Right hindlimb (tissue), 1 donor: Measurements from ENCODE around the gene VPS26A.
A peak's percentile ranks its signal among the peaks of the same experiment; 100 is the strongest.
"Not testable (repeated sequence)": the region's sequence is repeated elsewhere in the genome, so short reads cannot be mapped to it uniquely, and the experiment has no call there.

ENCODE experiments used
- DNase-seq: peaks from one replicate; pipeline ENCODE4 v3.0.0-alpha.2; 2018

Gene VPS26A

DNA sequence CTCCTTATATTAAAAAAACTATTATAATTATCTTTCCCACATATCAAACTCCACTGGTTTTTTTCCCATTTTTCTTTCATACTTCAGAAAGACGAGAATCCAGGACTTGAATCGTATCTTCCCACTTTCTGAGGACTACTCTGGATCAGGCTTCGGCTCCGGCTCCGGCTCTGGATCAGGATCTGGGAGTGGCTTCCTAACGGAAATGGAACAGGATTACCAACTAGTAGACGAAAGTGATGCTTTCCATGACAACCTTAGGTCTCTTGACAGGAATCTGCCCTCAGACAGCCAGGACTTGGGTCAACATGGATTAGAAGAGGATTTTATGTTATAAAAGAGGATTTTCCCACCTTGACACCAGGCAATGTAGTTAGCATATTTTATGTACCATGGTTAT, 20.2 kb upstream of the VPS26A start:
- DNase-seq: no peak

DNA sequence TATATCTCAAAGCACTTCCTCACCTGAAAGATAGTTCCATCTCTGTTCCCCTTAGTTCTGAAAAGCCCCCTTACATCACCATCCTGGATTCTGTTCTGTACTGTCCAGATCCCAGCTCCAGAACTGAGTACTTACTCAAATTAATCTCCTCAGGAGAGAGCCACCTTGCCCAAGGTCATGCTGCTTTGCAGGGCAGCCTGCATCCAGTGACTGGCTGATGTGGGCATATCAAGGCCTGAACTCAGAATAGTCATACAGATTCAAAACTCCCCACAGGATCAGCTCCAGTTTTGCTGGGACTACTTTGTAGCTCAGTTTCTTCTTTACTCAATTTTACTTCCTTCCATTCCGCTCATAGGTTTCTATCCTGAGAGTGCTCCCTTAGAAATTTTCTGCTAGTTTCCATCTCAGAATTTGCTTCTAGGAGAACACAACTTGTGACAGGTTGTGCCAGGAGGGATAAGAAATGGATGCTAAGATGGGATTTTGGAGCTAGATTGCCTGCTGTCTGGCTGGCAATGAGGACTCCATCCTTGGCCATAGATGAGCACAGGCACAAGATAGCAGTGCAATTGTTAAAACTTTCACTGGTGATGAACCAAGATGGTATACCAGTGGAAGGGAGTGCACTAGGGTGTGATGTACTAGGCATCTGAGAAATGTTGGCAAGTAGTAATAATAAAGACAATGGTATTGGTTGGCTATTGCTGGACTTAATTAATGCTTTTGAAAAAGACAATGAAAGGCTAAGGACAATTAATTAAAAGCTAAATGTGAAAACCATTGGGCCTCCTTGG, 18.8 kb upstream of the VPS26A start:
- DNase-seq: no peak

DNA sequence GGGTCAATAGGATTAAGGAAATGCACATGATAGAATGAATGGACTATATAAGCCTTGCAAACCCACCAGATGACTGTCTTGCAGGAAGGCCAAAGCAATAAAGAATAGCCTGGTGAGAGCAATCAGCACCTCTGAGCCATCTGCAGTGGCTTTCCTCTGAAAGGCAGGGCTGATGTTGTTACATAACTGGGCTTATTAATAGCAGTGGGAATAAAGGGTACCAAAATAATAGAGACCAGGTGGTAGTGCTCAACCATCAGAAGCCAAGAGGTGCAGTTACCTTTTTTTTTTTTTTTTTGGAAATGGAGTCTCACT, 16.8 kb upstream of the VPS26A start:
- no peak for DNase-seq

DNA sequence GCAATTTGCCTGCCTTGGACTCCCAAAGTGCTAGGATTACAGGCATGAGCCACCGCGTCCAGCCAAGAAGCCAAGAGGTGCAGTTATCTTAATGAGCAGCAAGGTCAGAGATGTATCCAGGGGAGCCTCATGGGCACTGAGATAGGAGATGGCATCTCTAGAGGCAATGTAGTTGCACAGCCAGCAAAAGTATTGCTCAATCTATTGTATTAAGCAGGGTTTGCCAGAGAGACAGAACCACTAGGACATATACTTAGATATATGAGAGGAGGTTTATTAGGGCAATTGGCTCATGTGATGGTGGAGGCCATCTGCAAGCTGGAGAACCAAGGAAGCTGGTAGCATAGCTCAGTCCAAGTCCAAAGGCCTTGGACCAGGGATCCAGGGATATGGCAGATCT, 16.3 kb upstream of the VPS26A start:
- no peak for DNase-seq

DNA sequence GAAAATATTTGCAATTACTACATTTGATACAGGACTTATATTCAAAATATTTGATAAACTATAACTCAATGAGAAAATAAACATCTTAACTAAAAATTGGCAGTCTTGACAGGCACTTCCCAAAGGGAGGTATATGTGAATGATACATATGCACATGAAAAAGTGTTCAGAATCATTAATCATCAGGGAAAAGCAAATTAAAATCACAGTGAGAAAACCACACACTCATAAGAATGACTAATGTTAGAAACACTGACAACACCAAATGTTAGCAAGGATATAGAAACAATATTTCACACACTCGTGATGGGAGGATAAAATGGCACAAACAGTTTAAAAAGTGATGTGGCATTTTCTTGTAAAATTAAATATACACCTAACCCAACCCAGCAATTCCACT, 4.1 kb upstream of the VPS26A start:
- no peak for DNase-seq

DNA sequence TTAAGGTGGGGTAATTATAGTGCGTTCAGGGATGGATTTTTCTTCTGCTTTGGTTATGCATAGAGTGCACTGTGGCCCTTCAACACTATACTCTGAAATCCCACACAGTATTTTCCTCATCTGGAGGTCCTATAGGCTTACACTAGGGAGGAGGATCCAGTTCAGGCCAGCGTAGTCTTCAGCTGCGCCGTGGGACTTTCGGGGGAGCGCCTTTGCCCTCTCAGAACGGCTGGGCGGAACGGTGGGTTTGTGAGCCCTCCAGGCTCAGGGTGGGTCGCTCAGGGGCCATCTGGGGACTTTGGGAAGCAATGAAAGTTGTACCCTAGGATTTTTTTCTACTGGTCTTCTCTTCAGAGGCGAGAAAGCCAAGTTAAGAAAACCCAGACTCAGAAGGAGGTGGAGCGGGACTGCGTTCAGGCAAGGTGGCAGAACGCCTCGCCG, 652 bp upstream of the VPS26A start:
- DNase-seq: no peak

DNA sequence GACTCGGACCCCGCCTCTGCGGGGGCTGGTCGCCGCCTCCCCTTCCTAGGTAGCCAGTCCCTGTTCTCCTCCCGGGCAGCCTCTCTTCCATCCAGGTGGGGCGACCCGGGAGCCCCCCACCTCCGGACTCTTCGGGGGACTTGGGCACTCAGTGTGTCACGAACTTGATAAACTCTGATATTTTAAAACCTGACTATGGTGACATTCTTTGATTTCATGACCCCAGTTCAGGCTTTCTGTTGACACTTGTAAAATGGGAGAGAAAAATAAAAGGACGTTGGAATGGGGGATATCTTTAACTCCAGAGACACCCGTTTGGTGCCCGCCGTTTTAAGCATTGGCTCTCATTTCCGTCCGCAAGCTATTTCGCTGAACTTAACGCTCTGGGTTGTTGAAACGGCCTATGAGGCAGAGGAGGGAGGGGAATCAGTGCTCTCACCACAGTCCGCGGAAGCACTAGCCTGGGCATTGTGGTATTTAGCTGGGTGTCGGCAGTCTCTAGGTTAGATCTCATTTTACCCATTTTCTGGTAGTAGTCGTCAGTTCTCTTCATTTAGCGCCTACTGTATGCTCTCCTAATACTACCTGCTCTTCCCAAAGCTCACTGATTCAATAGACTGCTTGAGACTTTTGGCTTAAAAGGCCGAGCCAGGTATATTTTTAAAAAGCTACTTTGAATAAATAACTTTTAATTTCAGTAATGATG, 738 bp downstream of the VPS26A start:
- DNase-seq: peak; percentile 50

DNA sequence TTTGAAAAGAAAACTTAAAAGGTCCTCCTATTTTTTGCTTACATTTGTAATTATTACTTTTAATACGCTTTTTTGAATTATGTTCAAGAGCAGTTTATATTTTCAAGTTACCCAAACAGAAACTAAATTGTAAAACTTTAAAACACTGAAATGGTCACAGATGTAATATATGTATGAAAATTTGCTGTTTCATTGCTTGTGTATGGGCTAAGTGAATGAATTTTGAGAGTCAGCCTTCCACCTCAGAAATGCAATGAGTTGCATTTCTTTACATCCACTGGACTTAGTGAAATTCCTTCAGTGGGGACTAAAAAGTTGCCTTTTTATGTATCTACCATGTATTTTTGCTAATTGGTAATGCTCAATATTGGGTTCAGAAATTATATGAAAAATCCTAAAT, 1.6 kb downstream of the VPS26A start:
- DNase-seq: no peak

DNA sequence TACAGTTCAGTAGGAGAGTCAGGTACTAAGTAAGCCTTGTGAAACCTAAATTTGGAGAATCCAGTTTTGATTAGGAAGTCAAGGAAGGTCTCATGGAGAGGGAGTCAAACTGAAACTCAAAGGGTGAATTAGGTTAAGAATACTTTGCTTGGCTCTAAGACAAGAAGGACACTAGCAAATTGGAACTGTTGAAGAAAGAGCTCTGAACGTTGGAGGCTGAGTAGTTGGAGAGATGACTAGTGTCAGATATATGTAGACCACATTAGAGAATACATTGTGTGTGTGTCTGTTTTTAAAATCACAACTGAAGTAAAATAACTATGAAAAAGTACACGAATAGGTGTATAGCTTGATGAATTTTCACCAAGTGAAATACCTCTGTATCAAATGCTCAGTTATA, 6.3 kb downstream of the VPS26A start:
- no peak for DNase-seq

DNA sequence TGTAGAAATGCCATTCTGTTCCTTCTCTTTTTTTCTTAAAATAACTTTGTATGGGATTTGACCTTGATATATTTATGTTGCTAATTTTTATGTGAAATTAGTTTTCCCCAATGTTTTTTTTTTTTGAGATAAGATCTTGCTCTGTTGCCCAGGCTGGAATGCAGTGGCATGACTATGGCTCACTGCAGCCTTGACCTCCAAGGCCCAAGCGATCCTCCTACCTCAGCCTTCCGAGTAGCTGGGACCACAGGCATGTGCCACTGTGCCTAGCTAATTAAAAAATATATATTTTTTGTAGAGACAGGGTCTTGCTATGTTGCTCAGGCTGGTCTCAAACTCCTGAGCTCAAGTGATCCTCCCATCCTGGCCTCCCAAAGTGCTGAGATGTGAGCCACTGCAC, 16.0 kb downstream of the VPS26A start:
- no peak for DNase-seq

DNA sequence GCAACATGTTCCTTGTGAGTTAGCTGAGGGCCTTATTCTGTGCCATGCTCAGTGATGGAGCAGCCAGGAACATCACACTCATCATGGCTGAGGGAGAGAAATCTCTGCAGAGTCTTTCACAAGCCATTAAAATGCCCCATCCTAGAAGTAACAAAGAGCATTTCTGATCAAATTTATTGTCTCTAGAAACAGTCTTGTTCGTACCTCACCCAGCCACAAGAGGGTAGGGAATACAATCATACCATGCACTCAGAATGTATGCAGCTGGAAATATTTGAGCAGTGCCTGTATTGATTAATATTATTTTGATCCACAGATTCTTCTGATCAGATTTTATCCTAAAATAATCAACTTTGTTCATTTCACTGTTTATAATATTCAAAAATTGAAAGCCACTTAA, 17.3 kb downstream of the VPS26A start:
- DNase-seq: no peak

DNA sequence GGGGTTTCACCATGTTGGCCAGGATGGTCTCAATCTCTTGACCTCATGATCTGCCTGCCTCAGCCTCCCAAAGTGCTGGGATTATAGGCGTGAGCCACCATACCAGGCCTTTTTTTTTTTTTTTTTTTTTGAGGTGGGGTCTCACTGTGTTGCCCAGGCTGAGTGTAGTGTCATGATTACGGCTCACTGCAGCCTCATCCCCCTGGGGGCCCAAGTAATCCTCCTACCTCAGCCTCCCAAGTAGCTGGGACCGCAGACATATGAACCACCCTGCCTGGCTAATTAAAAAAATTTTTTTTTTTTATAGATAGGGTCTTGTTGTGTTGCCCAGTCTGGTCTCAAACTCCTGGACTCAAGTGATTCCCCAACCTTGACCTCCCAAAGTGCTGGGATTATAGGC, 18.1 kb downstream of the VPS26A start:
- DNase-seq: not testable (repeated sequence)

DNA sequence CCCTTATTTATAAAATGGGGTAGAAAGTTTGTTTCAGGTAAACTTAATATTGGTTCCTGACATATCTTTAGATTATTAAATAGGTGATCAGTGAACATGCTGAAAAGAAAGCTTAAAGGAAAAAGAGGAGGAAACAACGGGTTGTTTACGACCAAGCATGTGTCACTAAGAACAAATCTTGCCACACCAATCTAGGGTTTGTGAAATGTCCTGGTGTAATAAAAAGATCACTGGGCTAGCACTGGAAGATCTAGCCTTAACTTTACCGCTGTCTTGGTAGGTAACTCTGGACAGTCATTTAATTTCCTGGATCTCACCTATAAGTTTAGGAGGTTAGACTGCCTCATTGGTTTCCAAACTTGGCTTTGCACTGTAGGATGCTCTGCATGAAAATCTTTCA, 19.0 kb downstream of the VPS26A start:
- DNase-seq: no peak

DNA sequence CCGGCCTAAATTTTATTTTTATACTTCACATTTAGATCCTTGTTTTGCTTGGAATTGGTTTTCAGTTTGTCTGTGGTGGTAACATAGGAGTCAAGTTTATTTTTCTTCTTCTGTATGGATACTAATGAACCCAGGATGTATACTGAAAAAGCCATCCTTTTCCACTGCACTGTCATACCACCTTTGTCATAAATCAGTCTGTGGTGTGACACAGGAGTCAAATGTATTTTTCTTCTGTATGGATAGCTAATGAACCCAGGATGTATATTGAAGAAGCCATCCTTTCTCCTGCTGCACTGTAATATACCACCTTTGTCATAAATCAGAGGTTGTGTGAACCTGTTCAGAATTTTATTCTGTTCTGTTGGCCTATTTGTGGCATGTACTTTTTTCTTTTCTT, 21.4 kb downstream of the VPS26A start:
- DNase-seq: no peak

DNA sequence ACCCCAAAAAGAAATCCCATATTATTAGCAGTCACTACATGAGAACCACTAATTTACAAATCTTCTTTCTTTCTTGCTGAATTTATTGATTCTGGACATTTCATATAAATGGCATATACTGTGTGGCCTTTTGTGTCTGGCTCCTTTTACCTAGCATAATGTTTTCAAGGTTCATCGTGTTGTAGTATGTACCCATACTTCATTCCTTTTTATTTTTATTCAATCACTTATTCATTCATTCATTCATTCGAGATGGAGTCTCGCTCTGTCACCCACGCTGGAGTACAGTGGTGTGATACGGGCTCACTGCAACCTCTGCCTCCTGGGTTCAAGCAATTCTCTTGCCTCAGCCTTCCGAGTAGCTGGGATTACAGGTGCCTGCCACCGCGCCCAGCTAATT, 21.9 kb downstream of the VPS26A start:
- DNase-seq: no peak

DNA sequence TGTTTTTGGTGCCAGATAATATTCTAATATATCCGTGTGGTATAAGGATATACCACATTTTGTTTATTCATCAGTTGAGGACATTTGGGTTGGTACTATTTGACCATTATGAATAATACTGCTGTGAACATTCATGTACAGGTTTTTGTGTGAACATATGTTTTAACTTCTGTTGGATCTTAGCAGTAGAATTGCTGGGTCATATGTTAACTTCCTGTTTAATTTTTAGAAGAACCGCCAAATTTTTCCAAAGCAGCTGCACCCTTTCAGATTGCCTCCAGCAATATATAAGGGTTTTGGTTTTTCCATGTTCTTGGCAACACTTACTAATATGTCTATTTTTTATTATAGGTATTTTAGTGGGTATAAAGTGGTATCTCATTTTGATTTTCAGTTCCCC, 22.8 kb downstream of the VPS26A start:
- DNase-seq: no peak

DNA sequence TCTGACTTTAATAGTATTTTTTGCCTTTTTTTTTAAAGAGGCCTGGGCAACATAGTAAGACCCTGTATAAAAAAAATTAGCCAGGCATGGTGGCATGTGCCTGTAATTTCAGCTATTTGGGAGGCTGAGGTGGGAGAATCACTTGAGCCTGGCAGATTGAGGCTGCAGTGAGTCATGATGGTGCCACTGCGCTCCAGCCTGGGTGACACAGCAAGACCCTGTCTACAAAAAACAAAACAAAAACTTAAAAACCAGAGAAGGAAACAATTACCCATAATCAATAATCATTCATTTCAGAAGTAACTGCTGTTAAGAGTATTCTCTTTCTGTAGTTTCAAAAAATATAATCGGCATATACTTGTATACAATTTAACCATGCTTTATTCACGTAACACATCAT, 28.0 kb downstream of the VPS26A start:
- DNase-seq: no peak

DNA sequence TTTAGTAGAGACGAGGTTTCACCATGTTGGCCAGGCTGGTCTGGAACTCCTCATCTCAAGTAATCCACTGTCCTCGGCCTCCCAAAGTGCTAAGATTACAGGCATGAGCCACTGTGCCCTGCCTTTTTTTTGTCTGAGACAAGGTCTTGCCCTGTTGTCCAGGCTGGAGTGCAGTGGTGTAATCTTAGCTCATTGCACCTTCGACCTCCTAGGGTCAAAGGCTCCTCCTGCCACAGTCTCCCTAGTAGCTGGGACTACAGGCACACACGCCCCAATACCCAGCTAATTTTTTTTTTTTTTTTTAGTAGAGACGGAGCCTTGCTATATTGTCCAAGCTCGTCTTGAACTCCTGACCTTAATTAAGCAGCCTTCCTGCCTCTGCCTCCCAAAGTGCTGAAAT, 29.2 kb downstream of the VPS26A start:
- DNase-seq: no peak

DNA sequence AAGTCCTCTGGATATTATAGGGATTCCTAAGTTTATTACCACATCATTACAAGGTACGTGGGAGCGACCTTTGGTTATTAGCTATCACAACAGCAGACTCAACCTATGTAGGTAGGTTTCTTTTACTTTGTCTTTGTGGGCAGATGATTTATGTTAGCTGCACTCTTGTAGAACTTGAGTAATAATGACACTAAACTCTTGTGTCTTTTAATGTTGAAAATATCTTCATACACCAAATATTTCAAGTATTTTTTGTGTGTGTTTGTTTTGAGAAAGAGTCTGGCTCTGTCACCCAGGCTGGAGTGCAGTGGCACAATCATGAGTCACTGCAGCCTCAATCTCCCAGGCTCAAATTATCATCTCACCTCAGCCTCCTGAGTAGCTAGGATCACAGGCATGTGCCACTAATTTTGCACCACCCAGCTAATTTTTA, 36.8 kb downstream of the VPS26A start:
- DNase-seq: no peak

DNA sequence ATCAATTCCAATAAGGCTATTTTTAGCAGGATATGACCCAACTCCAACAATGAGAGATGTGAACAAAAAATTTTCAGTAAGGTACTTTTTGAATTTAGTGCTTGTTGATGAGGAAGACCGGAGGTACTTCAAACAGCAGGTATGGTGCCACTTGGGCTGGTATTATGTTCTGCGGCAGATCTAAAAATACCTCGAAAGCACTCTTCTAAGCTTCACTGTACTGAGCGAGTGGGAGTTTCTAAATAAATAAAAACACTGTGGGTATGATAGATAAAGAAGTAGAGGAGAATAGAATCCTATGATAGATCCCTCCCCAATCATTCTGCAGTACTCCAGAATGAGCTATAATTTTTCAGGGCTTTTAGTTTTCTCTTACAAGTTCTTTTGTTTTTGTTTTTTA, 44.5 kb downstream of the VPS26A start:
- DNase-seq: no peak

DNA sequence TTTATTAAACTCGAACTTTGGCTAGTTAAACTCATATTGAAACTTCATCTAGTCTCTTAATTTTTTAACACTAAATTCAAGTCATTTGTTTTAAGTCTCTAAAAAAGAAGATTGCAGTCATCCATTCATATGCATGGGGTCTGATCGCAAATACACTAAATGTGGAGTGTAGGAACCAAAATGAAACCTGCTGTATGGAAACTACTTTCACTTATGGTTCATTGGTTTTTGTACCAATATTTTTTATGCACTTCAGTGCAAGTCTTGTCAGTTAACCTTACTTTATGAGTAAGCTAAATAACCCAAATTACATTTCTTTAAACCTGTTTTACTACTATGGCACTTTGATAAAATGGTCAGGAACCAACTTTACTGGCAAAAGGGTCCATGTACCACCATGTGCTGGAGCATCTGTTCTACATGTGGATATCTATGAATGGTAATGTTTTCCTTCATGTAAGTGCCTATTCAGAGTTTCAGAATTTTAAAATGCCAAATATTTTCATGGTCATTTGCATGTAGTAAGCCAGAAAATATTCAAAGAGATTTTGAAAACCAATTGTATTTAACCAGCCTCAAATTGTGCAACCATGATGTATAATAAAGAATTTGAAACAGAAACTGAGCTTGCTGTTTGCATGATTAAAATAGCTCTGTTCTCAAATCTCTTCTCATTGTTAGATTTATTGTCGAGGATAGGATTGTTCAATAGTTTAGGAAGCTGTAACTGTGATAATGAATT, 48.4 kb downstream of the VPS26A start:
- no peak for DNase-seq

DNA sequence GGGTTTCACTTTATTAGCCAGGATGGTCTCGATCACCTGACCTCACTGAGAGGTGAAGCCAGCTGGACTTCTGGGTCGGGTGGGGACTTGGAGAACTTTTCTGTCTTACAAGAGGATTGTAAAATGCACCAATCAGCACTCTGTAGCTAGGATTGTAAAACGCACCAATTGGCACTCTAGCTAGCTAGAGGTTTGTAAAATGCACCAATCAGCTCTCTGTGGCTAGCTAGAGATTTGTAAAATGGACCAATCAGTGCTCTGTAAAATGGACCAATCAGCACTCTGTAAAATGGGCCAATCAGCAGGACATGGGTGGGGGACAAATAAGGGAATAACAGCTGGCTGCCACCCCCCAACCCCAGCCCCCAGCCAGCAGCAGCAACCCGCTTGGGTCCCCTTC, 51.3 kb downstream of the VPS26A start:
- not testable (repeated sequence) for DNase-seq

DNA sequence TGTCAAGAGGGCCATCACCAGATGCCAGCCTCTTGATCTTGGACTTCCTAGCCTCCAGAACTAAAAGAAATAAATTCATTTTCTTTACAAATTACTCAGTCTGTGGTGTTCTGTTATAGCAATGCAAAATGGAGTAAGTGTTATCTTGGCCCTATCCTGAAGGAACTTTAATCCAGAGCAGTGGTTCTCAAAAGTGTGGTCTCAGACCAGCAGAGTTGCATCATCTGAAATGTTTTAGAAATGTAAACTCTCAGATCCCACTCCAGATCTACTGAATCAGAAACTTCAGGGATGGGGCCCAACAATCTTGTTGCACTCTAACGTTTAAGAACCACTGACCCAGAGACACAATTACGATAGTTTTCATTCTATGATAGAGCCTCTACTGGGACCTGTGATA, 52.8 kb downstream of the VPS26A start:
- no peak for DNase-seq

DNA sequence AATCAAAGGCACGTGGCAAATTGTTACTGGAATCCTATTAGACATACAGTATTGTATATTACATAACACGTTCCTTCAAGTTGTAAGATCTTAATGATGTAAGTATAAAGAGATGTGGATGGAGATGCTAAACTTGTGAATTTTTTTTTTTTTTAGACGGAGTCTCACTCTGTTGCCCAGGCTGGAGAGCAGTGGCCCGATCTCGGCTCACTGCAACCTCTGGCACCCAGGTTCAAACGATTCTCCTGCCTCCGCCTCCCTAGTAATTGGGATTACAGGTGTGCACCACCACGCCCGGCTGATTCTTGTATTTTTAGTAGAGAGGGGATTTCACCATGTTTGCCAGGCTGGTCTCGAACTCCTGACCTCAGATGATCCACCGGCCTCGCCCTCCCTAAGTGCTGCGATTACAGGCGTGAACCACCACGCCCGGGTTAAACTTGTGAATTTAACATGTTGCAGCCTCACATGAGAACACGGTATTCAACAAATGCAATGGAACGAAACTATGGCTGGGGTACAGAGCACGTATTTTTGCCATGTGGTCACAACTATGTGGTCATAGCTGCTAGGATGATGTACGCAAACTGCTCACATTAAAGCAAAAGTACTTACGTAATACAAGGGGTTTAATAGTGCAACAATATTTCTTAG, 55.2 kb downstream of the VPS26A start:
- DNase-seq: no peak
